ENCODE data around the gene TUSC2.

Gene TUSC2

DNA sequence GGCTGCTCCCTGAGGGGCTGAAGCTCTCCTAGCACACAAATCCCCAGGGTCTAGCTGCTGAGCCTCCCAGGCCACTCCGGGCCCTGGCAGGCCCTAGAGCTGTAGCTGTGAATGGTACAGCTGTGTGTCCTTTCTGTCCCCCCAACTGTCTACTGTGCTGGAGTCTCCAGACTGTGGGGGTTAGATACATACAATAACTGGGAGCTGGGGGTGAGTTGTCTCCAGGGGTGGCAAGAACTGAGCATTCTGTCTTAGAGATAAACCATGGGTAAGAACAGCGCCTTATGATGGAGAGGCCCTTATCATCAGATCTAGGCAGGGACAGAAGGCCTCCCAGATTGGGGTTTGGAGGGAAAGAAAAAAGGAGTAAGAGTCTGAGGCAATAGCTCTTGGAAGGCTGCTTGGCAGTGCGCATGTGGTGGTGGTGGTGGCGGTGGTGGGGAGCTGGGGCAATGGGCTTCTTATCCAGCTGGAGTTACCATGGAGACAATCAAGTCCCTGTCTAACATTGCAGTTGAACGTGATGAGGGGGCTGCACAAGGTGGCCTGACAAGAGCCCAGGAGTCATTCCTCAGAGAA is 26.3 kb upstream of the TUSC2 start:
- no peak for DNase-seq

DNA sequence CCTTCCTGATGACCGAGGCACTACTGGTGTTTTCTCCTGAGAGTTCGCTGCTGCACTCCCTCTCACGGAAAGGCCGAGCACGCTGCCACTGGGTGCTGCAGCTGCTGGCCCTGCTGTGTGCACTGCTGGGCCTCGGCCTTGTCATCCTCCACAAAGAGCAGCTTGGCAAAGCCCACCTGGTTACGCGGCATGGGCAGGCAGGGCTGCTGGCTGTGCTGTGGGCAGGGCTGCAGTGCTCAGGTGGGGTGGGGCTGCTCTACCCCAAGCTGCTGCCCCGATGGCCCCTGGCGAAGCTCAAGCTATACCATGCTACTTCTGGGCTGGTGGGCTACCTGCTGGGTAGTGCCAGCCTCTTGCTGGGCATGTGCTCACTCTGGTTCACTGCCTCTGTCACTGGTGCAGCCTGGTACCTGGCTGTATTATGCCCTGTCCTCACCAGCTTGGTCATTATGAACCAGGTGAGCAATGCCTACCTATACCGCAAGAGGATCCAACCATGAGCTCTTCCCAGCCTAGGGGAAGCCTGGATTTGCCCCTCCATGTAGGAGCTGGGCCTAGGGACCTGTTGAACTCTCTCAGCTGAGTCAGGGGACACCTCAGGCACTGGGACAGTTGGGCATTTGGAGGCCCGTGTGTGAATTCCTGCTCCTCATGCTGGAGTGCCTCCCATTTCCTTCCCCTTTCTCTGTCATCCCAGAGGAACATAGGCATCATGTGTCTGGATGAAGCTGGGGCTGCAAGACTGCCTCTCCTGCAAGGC is 25.4 kb upstream of the TUSC2 start:
- no peak for DNase-seq

GRCh38 chr3:50352781-50353180 is 24.8 kb upstream of the TUSC2 start:
- DNase-seq: no peak

DNA sequence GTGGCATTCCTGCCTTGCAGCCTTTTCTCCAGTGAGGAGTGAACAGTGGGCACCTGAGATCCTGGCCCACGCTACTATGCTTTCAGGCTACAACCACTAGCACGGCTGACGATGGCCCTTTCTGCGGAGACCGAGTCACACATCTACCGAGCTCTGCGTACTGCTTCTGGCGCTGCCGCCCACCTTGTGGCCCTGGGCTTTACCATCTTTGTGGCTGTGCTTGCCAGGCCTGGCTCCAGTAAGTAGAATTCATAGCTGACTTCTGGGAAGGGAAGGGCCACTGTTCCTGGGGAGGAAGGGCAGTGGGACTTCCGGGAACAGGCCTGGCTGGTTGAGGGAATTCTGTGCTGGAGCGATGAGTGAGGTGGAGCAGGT is 23.3 kb upstream of the TUSC2 start:
- DNase-seq: no peak

GRCh38 chr3:50350527-50351322 is 22.7 kb upstream of the TUSC2 start, which contains the start of the genes CYB561D2 and NPRL2:
TSS of gene CYB561D2 (plus strand) at chr3:50350862. CDS start at chr3:50351434, 572 bp downstream.
TSS of gene NPRL2 (minus strand) at chr3:50350775. CDS start at chr3:50350652, 123 bp downstream.
- peak; percentile 95 for DNase-seq

DNA sequence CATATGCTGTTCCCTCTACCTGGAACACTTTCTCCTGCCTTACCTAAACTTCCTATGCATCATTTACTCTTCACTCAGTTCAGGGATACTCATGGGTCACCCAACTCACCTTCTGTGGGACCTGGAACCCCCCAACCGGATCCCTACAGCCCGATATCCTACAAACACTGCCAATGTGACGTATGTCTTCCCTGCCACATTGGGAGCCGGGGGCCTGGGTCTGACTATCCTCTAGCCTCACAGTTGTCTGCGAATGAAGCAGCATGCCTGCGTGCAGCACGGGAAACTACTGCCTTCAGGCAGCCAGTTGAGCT is 22.1 kb upstream of the TUSC2 start:
- no peak for DNase-seq

DNA sequence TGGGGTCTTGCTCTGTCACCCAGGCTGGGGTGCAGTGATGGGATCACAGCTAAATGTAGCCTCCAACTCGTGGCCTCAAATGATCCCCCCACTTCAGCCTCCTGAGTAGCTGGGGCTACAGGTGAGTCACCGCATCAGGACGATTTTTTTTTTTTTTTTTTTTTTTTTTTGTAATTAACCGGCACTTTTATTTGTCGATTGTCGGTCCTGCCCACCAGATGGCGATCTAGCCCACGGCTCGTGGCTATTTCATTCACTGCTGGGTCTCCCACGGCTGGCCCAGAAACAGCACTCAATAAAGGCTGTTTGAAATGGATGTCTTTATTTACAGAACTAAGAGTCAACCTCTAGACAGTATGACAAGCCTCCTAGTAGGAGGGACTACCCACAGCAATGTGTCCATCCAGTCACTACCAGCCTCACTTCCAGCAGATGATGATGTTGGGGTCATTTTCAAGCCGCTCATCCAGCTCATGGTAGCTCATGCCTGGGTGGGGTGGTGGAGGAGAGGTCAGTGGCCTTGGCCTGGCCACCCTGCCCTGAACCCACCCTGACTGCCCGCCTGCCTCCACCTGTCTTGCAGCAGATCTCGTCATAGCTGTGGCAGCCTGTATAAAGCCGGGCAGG is 19.3 kb upstream of the TUSC2 start:
- DNase-seq: peak; percentile 42

DNA sequence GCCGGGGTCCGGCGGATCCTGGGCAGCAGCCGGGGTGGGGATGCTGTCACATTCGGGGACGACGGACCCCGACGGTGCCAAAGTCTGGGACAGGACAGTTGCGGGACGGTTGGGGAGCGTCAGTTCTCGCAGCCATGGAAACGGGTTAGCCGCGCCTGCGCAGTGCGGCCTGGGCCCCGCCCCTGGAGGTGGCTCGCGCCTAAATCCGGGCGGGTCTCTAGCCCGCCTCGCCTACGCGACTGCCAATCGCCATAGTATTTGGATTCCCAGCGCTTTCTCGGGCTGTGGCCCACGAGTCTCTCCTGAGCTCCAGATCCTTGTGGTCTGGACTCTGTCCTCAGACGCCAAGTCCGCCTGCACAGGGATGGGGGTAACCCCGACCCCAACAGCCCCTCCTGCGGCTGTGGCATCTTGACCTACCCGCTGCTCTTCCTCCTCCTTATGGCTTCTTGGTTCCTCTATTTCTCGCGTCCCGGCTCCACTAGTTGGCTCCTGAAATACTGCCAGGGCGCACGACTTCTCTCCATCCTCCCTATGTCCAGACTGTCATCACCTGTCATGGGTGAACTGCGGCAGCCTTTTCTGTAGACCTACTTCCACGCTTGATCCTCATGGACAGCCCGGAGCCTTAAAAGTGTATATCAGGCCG is 17.7 kb upstream of the TUSC2 start, which contains the start of gene ZMYND10:
ZMYND10 (minus strand) TSS at position 147 of the 649 bp plus-strand sequence. CDS start 153 bp downstream, outside the sequence.
- DNase-seq: no peak

- no peak for DNase-seq
Measured at GRCh38 chr3:50345008-50345407, 17.0 kb upstream of the TUSC2 start.

DNA sequence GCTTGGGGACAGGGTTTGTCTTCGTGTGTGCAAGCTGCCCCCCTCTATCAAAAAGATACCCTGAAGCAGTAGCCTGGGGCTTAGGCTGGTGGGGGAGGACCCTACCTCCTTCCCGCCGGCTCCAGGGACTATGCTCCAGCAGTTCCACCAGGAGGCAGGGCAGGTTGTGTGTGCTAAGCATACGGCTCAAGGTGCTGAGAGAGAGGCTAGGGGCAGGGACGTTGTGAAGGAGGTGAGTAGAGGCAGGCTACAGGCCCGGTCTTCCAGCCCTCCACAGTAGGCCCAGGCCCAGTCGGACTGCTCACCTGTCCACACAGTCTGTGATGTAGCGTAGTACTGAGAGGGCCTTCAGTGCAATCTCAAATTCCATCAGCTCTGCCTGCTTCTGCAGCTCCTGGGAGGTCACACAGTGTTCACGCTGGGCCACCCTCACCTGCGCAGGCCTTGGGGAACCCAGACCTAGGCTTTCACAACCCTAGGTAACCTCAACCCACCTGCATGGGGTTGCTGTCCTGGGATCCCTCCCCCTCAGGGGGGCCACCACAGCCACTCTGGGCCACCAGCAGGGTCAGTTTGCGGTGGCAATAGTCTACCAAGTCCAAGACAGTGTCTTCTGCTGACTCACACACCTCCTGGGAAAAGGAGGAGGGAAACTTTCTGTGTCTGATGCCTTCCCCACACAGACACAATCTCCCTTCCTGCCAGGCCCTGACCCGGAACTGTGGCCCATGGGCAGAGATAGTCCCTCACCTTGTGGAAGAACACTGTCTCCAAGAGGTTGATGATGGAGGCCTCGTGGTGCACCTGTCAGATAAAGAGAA is 15.0 kb upstream of the TUSC2 start:
- no peak for DNase-seq

DNA sequence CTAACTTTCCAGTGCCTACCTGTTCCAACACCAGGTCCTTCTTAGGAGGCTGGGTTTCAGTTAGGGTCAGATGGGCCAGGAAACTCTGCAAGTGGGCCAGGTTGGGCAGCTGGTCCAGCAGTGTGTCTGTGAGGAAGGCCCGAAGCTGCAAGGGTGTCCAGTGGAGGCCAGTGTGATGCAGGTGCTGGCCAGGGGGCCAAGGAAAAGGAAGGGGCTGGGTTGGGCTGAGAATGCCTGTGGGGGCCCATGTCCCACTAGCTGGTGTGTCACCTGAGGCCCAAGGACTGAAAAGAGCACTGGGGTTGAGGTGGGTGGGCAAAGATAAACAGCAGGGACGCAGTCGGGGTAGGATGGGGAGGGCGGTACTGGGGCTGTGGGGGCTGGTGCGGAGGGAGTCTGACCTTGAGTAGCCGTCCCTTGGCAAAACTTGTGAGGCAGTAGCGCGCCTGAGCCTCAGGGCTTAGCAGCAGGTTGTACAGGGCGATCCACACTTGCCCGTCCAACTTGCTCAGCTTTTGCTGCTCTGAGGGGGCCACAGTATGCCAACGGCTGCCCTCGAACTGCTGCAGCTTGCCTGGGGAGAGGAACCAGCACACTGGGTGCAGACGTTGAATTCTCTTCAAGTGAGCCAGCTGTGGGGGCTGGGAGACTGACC is 14.1 kb upstream of the TUSC2 start:
- DNase-seq: no peak

GRCh38 chr3:50341537-50341936 is 13.5 kb upstream of the TUSC2 start:
- peak; percentile 49 for DNase-seq

DNA sequence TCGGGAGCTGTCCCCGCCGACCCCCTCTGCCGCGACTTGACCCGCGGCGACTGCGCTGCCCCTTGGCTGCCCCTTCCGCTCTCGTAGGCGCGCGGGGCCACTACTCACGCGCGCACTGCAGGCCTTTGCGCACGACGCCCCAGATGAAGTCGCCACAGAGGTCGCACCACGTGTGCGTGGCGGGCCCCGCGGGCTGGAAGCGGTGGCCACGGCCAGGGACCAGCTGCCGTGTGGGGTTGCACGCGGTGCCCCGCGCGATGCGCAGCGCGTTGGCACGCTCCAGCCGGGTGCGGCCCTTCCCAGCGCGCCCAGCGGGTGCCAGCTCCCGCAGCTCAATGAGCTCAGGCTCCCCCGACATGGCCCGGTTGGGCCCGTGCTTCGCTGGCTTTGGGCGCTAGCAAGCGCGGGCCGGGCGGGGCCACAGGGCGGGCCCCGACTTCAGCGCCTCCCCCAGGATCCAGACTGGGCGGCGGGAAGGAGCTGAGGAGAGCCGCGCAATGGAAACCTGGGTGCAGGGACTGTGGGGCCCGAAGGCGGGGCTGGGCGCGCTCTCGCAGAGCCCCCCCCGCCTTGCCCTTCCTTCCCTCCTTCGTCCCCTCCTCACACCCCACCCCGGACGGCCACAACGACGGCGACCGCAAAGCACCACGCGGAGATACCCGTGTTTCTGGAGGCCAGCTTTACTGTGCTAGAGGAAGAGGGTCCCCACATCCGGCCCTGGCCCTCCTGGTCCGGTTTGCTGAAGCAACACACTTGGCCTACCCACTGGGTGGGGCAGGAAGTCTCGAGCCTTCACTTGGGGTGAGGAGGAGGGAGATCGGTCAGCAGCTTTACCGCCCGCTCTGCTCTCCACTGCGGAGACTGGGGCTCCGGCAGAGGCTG is 12.7 kb upstream of the TUSC2 start, which contains the start of gene RASSF1:
RASSF1 (minus strand) TSS at position 389 of the 882 bp plus-strand sequence; CDS start at position 358, 31 bp downstream.
- DNase-seq: peak; percentile 94

DNA sequence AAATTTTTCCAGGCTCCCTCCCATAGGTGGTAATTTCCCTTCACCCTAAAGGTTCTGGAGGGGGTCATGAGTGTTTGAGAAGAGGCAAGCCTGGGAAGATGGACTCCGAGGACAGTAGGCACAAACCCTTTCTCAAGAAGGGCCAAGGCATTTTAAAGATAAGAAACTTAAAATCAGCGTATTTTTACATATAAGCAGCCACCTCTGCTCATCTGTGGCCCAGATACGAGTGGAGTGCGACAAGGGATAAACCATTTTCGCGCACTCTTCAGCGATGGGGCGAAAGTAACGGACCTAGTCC is 12.1 kb upstream of the TUSC2 start:
- no peak for DNase-seq

DNA sequence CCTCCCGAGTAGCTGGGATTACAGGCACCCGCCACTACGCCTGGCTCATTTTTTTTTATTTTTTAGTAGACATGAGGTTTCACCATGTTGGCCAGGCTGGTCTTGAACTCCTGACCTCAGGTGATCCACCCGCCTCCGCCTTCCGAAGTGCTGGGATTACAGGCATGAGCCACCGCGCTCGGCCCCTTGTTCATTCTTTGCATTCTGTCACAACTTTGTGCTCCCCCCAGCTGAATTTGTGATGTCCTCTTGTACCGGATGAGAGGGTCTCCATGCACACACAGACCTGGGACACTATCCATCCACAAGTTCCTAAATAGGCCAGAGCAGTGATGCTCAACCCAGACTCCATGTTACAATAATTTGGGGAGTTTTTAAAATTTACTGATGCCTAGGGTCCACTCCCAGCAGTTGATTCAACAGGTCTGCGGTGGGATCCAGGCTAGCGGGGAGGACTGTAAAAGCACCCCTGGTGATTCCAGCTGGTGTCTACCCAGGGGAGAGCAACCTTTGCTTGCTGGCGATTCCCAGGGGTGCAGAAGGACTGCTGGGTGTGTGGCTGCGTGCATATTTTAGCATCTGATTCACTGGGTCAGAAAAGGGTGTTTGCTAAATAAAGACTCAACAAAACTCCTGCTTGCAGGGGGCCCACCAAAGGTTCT is 11.6 kb upstream of the TUSC2 start:
- no peak for DNase-seq

DNA sequence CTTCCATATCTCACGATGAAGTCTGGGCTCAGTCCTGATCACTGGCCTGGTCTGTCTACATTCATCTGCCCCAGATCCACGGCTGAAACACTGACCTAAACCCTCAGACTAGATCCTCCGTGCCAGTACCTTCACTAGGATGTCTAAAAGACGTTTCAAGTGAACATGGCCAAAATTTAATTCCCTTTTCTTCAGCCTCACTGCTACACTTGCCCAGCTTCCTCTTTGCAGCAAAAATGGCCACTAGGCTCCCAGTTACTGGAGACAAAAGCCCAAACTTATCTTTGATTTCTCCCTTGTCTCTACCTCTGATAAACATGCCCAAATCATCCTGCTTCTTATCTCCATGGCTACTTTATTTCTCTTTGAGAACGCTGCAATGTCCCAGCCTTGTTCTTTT is 10.9 kb upstream of the TUSC2 start:
- no peak for DNase-seq

GRCh38 chr3:50337175-50337861 is 9.3 kb upstream of the TUSC2 start:
- DNase-seq: peak; percentile 97

- no peak for DNase-seq
Measured at GRCh38 chr3:50336452-50337174, 8.6 kb upstream of the TUSC2 start.
